ENCODE data around the gene HLA-A.

Gene HLA-A

DNA sequence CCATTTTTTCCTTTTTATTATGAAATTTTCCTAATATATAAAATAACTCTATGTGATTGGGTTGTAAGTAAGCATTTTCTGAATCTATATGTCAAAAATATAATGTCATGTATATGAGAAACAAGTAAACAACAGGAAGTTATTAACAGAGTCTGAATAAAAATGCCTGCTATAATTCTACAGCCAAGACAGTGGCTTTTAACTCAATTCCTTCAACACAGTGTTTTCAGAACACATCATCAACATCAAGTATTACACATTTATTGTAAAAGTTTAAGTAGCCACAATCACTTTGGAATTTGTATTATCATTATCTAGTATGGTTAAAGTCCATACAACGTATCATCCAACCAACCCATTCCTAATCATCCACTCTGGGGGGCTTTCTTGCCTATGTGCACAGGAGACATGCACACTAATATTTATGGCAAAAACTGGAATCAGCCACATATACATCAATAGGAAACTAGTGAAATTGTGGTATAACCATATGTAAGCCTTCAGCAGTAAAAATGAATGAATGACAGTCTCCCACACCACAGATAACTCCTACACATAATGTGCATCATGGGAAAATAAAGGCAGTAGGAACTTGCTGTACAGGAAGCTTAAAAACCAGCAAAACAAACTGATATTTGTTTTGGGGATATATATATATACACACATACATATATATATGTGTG, 6.9 kb upstream of the HLA-A start:
- no peak for ATAC-seq

DNA sequence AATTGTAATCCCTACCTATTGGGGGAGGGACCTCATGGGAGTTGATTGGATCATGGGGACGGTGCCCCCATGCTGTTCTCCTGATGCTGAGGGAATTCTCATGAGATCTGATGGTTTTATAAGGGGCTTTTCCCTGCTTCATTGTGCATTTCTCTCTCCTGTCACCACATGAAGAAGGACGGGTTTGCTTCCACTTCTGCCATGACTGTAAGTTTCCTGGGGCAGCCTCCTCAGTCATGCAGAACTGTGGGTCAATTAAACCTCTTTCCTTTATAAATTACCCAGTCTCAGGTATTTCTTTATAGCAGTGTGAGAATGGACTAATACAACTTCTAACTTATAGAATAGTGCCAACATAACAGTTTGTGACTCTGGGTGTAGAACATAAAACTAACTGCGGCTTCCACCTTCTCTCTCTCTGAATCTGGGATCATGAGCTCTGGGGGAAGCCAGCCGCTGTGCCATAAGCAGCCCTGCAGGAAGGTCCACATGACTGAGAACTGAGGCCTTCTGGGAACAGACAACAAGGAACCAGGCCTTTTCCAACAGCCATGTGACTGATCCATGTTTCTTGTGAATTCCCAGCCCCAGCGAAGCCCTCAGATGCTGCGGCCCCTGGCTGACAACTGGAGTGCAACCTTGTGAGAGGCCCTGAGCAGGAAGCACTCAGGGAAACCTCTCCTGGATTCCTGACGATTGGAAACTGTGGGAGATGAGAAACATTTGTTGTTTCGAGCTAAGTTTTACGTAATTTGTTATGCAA, 3.4 kb upstream of the HLA-A start:
- no peak for ATAC-seq

DNA sequence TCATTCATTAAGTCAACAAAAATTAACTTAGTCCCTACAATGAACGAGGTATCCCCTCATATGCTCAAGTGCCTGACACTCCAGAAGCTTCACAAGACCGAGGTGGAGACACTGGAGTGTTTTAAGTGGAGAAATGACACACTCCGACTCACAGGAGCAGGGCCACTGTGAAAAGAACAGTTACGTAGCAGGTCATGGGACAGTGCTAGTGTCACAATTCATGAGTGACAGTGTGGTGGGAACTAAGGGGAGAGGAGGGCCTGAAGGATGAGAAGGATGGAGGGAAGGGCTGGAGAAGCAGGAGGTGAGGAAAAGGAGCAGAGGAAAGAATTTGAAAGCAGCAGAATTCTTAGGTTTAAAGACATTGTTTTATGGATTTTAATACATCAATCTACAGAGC, 1.3 kb upstream of the HLA-A start:
- ATAC-seq = no peak

- no peak for ATAC-seq
Observed at GRCh38 chr6:29941471-29941870, 861 bp upstream of the HLA-A start.

DNA sequence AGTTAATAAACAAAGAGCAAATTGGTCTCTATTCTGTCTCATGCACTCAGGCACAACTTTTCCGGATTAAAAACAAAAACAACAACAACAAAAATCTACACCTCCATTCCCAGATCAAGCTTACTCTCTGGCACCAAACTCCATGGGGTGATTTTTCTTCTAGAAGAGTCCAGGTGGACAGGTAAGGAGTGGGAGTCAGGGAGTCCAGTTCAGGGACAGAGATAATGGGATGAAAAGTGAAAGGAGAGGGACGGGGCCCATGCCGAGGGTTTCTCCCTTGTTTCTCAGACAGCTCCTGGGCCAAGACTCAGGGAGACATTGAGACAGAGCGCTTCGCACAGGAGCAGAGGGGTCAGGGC, 437 bp upstream of the HLA-A start:
- ATAC-seq = no peak

- peak in 1 of 2 donors; percentile 4 for ATAC-seq
Observed at GRCh38 chr6:29943053-29943966, 978 bp downstream of the HLA-A start.

DNA sequence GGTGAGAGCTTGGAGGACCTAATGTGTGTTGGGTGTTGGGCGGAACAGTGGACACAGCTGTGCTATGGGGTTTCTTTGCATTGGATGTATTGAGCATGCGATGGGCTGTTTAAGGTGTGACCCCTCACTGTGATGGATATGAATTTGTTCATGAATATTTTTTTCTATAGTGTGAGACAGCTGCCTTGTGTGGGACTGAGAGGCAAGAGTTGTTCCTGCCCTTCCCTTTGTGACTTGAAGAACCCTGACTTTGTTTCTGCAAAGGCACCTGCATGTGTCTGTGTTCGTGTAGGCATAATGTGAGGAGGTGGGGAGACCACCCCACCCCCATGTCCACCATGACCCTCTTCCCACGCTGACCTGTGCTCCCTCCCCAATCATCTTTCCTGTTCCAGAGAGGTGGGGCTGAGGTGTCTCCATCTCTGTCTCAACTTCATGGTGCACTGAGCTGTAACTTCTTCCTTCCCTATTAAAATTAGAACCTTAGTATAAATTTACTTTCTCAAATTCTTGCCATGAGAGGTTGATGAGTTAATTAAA, 3.0 kb downstream of the HLA-A start:
- ATAC-seq = no peak

GRCh38 chr6:29946223-29947076, 4.1 kb downstream of the HLA-A start:
- ATAC-seq = no peak

GRCh38 chr6:29947077-29947980, 5.0 kb downstream of the HLA-A start:
- ATAC-seq = no peak

DNA sequence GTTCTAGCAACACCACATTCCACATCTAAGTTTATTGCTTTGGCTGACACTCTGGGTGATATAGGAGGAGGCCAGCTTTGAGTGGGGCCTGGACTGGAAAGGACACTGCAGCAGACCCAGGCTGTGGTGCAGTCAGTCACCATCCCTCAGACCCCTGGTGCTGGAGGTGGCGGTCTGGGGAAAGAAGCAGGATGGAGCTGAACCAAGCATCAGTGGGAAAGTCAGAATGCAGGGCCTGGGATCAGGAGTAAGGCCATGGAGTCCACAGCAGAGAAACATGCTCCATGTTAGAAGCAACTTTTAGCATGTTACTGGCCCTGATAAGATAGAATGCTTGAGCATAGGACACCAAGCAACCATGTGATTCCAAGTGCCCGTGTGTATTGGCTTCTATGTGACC, 5.9 kb downstream of the HLA-A start:
- no peak for ATAC-seq

- no peak for ATAC-seq
Observed at GRCh38 chr6:29949934-29950333, 7.6 kb downstream of the HLA-A start.

DNA sequence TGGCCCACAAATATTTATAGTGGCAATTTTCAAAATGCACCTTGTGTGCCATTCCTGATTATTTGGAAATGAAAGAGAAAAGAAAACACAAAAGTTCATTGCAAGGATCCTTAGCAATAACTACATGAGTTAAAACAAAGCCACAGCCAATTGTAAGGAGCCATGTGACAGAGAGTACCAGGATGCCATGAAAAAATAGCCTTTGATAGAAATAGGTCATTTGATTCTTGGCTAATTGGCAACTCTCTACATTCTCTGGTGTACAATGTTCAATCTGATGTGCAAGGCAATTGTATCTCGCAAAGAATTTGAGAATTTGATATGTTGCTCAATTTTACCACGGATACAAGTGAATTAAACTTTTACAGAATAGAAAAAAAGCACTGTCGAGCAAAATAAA, 9.6 kb downstream of the HLA-A start:
- no peak for ATAC-seq

GRCh38 chr6:29953001-29953441, 10.7 kb downstream of the HLA-A start:
- ATAC-seq = no peak

- no peak for ATAC-seq
Observed at GRCh38 chr6:29953686-29954085, 11.4 kb downstream of the HLA-A start.

DNA sequence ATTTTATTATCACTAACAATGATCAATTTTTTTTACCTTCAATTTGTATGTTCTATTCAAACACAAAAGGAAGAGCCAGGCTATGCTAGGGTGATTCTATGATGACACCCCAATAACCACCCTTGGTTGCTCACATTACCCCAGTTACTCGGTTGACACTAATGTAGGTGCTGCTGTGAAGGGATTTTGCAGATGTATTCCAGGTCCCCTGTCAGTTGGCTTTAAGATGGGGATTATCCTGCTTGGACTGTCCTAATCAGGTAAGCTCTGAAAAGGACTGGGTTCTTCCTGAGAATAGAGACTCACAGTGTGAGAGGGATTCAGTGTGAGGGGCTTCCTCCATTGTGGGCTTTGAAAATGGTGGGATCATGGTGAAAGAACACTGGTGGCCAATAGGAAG, 11.9 kb downstream of the HLA-A start:
- ATAC-seq = no peak

- ATAC-seq = no peak
Observed at GRCh38 chr6:29955783-29956182, 13.5 kb downstream of the HLA-A start.

GRCh38 chr6:29956518-29956917, 14.2 kb downstream of the HLA-A start:
- no peak for ATAC-seq

GRCh38 chr6:29958046-29958445, 15.7 kb downstream of the HLA-A start:
- ATAC-seq = no peak

DNA sequence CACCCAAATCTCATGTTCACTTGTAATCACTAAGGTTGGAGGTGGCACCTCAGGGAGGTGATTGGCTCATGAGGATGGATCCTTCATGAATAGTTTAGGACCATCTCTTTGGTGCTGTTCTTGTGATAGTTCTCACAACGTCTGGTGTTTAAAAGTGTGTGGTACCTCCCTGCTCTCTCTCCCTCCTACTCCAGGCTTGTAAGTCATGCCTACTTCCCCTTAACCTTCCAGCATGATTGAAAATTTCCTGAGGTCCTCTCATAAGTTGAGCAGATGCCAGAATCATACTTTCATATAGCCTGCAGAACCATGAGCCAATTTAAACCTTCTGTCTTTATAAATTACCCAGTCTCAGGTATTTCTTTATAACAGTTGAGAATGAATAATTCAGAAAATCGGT, 16.6 kb downstream of the HLA-A start:
- ATAC-seq = no peak

DNA sequence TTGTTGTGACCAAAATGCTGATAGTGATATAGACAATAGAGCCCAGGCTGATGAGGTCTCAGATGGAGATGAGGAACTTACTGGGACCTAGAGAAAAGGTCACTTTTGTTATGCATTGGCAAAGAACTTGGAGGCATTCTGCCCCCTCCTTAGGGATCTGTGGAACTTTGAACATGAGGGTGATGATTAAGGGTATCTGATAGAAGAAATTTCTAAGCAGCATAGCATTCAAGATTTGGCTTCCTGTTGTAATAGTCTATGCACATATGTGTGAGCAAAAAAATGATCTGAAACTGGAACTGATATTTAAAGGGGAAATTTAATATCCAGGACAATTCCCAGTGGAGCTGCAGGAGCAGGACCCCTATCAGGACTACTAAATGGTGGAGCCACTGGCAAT, 17.1 kb downstream of the HLA-A start:
- ATAC-seq = no peak

GRCh38 chr6:29961966-29962365, 19.6 kb downstream of the HLA-A start:
- ATAC-seq = no peak
